ENCODE measurements around the gene CCT8L2.
"Not testable (repeated sequence)": the region's sequence is repeated elsewhere in the genome, so short reads cannot be mapped to it uniquely, and the experiment has no call there.

CCT8L2 gene

GRCh38 chr22:16563555-16564520 is 28.8 kb downstream of the CCT8L2 start:
- TF ChIP-seq EZH2 (IDR thresholded peaks at IDR 0.05), result no peak
- TF ChIP-seq FOXP2 (optimal IDR thresholded peaks at IDR 0.05; ENCODE audit: control extremely low read depth, extremely low read length, insufficient read depth), result no peak
- no peak for TF ChIP-seq POLR2AphosphoS5 (IDR thresholded peaks at IDR 0.05; ENCODE audit: borderline replicate concordance, low read depth, low read length)
- H3K4me3 ChIP-seq, result no peak overlapping the region
- no peak overlapping the region for H3K9ac ChIP-seq (ENCODE audit: insufficient read length)
- no peaks in the 10 kb centered on the region for H3K9me3 ChIP-seq (ENCODE audit: low read depth, low read length)
- DNase-seq (ENCODE audit: low read depth, low spot score), result no peak
- no peak overlapping the region for H3K27ac ChIP-seq
- no peaks in the 10 kb centered on the region for H3K36me3 ChIP-seq (ENCODE audit: insufficient read depth, low read length)

GRCh38 chr22:16562711-16563554 is 29.7 kb downstream of the CCT8L2 start:
- Histone ChIP-seq H3K9ac (ENCODE audit: insufficient read length) (no peak overlapping the region), H3K9me3 (ENCODE audit: low read depth, low read length) (no peaks in the 10 kb centered on the region), H3K36me3 (ENCODE audit: insufficient read depth, low read length) (no peaks in the 10 kb centered on the region), H3K27ac (no peak overlapping the region), H3K4me3 (no peak overlapping the region)
- no peak for DNase-seq (ENCODE audit: low read depth, low spot score)
- TF ChIP-seq POLR2AphosphoS5 (IDR thresholded peaks at IDR 0.05; ENCODE audit: borderline replicate concordance, low read depth, low read length) (no peak), EZH2 (IDR thresholded peaks at IDR 0.05) (no peak), FOXP2 (optimal IDR thresholded peaks at IDR 0.05; ENCODE audit: control extremely low read depth, extremely low read length, insufficient read depth) (no peak)

- not testable (repeated sequence) for H3K27ac ChIP-seq; DNase-seq (ENCODE audit: low read depth, low spot score); H3K4me3 ChIP-seq; H3K9me3 ChIP-seq (ENCODE audit: low read depth, low read length); H3K36me3 ChIP-seq (ENCODE audit: insufficient read depth, low read length); H3K9ac ChIP-seq (ENCODE audit: insufficient read length)
These were observed 31.4 kb downstream of the CCT8L2 start for GRCh38 chr22:16561093-16561658.

GRCh38 chr22:16560651-16561050 is 32.0 kb downstream of the CCT8L2 start:
- not testable (repeated sequence) for H3K36me3 ChIP-seq (ENCODE audit: insufficient read depth, low read length); H3K4me3 ChIP-seq; H3K9me3 ChIP-seq (ENCODE audit: low read depth, low read length); DNase-seq (ENCODE audit: low read depth, low spot score); H3K9ac ChIP-seq (ENCODE audit: insufficient read length); H3K27ac ChIP-seq

- not testable (repeated sequence) for H3K27ac ChIP-seq; H3K9me3 ChIP-seq (ENCODE audit: low read depth, low read length); H3K9ac ChIP-seq (ENCODE audit: insufficient read length); H3K4me3 ChIP-seq; H3K36me3 ChIP-seq (ENCODE audit: insufficient read depth, low read length); DNase-seq (ENCODE audit: low read depth, low spot score)
These were observed 32.6 kb downstream of the CCT8L2 start for GRCh38 chr22:16559996-16560395.

- Histone ChIP-seq H3K9ac (ENCODE audit: insufficient read length) (no peak overlapping the region), H3K27ac (no peak overlapping the region), H3K36me3 (ENCODE audit: insufficient read depth, low read length) (no peaks in the 10 kb centered on the region), H3K4me3 (no peak overlapping the region), H3K9me3 (ENCODE audit: low read depth, low read length) (no peaks in the 10 kb centered on the region)
- no peak for DNase-seq (ENCODE audit: low read depth, low spot score)
- TF ChIP-seq EZH2 (IDR thresholded peaks at IDR 0.05) (no peak), POLR2AphosphoS5 (IDR thresholded peaks at IDR 0.05; ENCODE audit: borderline replicate concordance, low read depth, low read length) (no peak), FOXP2 (optimal IDR thresholded peaks at IDR 0.05; ENCODE audit: control extremely low read depth, extremely low read length, insufficient read depth) (no peak)
These were observed 33.3 kb downstream of the CCT8L2 start for GRCh38 chr22:16559056-16559955.

GRCh38 chr22:16558376-16558945 is 34.1 kb downstream of the CCT8L2 start:
- H3K4me3 ChIP-seq; H3K9me3 ChIP-seq (ENCODE audit: low read depth, low read length); H3K9ac ChIP-seq (ENCODE audit: insufficient read length); DNase-seq (ENCODE audit: low read depth, low spot score); H3K27ac ChIP-seq; H3K36me3 ChIP-seq (ENCODE audit: insufficient read depth, low read length): not testable (repeated sequence)

- not testable (repeated sequence) for H3K9me3 ChIP-seq (ENCODE audit: low read depth, low read length); DNase-seq (ENCODE audit: low read depth, low spot score); H3K4me3 ChIP-seq; H3K27ac ChIP-seq; H3K9ac ChIP-seq (ENCODE audit: insufficient read length); H3K36me3 ChIP-seq (ENCODE audit: insufficient read depth, low read length)
These were observed 35.1 kb downstream of the CCT8L2 start for GRCh38 chr22:16557511-16557910.

GRCh38 chr22:16555077-16555994 is 37.3 kb downstream of the CCT8L2 start:
- H3K4me3 ChIP-seq; H3K9ac ChIP-seq (ENCODE audit: insufficient read length); H3K36me3 ChIP-seq (ENCODE audit: insufficient read depth, low read length): not testable (repeated sequence)

GRCh38 chr22:16543310-16543709 is 49.3 kb downstream of the CCT8L2 start:
- not testable (repeated sequence) for H3K4me3 ChIP-seq; H3K9ac ChIP-seq (ENCODE audit: insufficient read length); H3K36me3 ChIP-seq (ENCODE audit: insufficient read depth, low read length); H3K27ac ChIP-seq; H3K9me3 ChIP-seq (ENCODE audit: low read depth, low read length); DNase-seq (ENCODE audit: low read depth, low spot score)

More at GRCh38 chr22:16555077-16555994, 37.3 kb downstream of the CCT8L2 start:
- H3K27ac ChIP-seq; DNase-seq (ENCODE audit: low read depth, low spot score); H3K9me3 ChIP-seq (ENCODE audit: low read depth, low read length): not testable (repeated sequence)

All from SK-N-MC (cell line).